ENCODE data around the gene A2M. TPM values are rescaled to one million over a fixed set of nuclear protein-coding genes. Genes with fewer than 3 reads are reported as not detected.

The A2M gene
- total and polyA plus RNA-seq, 2 of the 8 experiments (the other 6 are each of a cell fraction or from before 2014, with no cell fraction given) = 0.15 TPM; not detected in 1

- TF ChIP-seq SUZ12 (IDR thresholded peaks at IDR 0.05; ENCODE audit: low read length) = no peak
- no peak for TF ChIP-seq MAX (IDR thresholded peaks at IDR 0.05)
- no peak for TF ChIP-seq ATF3 (IDR thresholded peaks at IDR 0.05; ENCODE audit: insufficient read depth, low read depth, low read length)
- TF ChIP-seq CEBPB (IDR thresholded peaks at IDR 0.05; ENCODE audit: low read depth, low read length) = no peak
Observed at GRCh38 chr12:9130244-9130643, 14.5 kb upstream of the A2M start (continued).

Data from H1 (cell line).